GM20000 (cell line): ENCODE results near the gene APOL1.

Experiments
- DNase-seq: peaks from one replicate; pipeline ENCODE4 v3.0.0; 2012; ENCODE audit warnings: low spot score
- CTCF ChIP-seq: IDR thresholded peaks from 2 replicates; pipeline ENCODE4 v1.5.1; 2012; ENCODE audit warnings: mild to moderate bottlenecking, control low read depth; ENCODE audit errors: extremely low read depth, missing control alignments

APOL1 gene

GRCh38 chr22:36293606-36294292, 40.8 kb downstream of the APOL1 start:
- no peak for TF ChIP-seq CTCF
- DNase-seq: no peak

GRCh38 chr22:36294293-36294620, 41.3 kb downstream of the APOL1 start:
- no peak for TF ChIP-seq CTCF
- no peak for DNase-seq

- no peak for DNase-seq
Measured at GRCh38 chr22:36294801-36295200, 41.9 kb downstream of the APOL1 start.

GRCh38 chr22:36295247-36295646, 42.3 kb downstream of the APOL1 start:
- DNase-seq: no peak
- no peak for TF ChIP-seq CTCF

More at GRCh38 chr22:36294801-36295200, 41.9 kb downstream of the APOL1 start:
- TF ChIP-seq CTCF: no peak

- no peak for TF ChIP-seq CTCF
Measured at GRCh38 chr22:36296690-36297089, 43.8 kb downstream of the APOL1 start.

GRCh38 chr22:36297568-36297967, 44.6 kb downstream of the APOL1 start:
- TF ChIP-seq CTCF: no peak
- DNase-seq: no peak

More at GRCh38 chr22:36296690-36297089, 43.8 kb downstream of the APOL1 start:
- DNase-seq: no peak

- DNase-seq: no peak
- no peak for TF ChIP-seq CTCF
Measured at GRCh38 chr22:36298118-36298517, 45.2 kb downstream of the APOL1 start.
